Fibroblast of pulmonary artery (primary cell): Measurements from ENCODE around the gene SOAT1.

Experiments
- DNase-seq: peaks from one replicate; pipeline ENCODE4 v3.0.0-alpha.2; 2010; ENCODE audit warnings: low read depth
- H3K4me3 ChIP-seq: replicated peaks from 2 replicates; pipeline ENCODE4 v1.5.1; 2011; ENCODE audit warnings: low read depth, mild to moderate bottlenecking, control low read depth, low read length, moderate library complexity
- CTCF ChIP-seq: IDR thresholded peaks from 2 replicates; pipeline ENCODE4 v1.5.1; 2011; ENCODE audit warnings: mild to moderate bottlenecking, control low read depth, low read length, inconsistent platforms; ENCODE audit errors: missing control alignments

The SOAT1 gene

GRCh38 chr1:179318491-179318890 is 24.9 kb downstream of the SOAT1 start:
- no peak for TF ChIP-seq CTCF
- DNase-seq = no peak
- no peak overlapping the region for H3K4me3 ChIP-seq

GRCh38 chr1:179321533-179322216 is 28.1 kb downstream of the SOAT1 start:
- DNase-seq = no peak
- TF ChIP-seq CTCF = no peak

GRCh38 chr1:179322557-179322956 is 29.0 kb downstream of the SOAT1 start:
- peak overlapping the region; percentile 30 for H3K4me3 ChIP-seq
- no peak for TF ChIP-seq CTCF
- DNase-seq = peak; percentile 8

More at GRCh38 chr1:179321533-179322216, 28.1 kb downstream of the SOAT1 start:
- no peak overlapping the region for H3K4me3 ChIP-seq

GRCh38 chr1:179323436-179323835 is 29.8 kb downstream of the SOAT1 start:
- no peak for DNase-seq
- no peak for TF ChIP-seq CTCF

GRCh38 chr1:179325836-179326235 is 32.2 kb downstream of the SOAT1 start:
- no peak for DNase-seq
- H3K4me3 ChIP-seq = no peak overlapping the region
- TF ChIP-seq CTCF = no peak

More at GRCh38 chr1:179323436-179323835, 29.8 kb downstream of the SOAT1 start:
- H3K4me3 ChIP-seq = no peak overlapping the region

- H3K4me3 ChIP-seq = no peak overlapping the region
- DNase-seq = no peak
- no peak for TF ChIP-seq CTCF
These were observed 33.1 kb downstream of the SOAT1 start for GRCh38 chr1:179326746-179327145.

GRCh38 chr1:179327196-179327595 is 33.6 kb downstream of the SOAT1 start:
- H3K4me3 ChIP-seq = no peak overlapping the region
- no peak for TF ChIP-seq CTCF
- DNase-seq = no peak
